ENCODE results near the gene POLD3. TPM values are rescaled to one million over a fixed set of nuclear protein-coding genes. Genes with fewer than 3 reads are reported as not detected.

The POLD3 gene
- total and polyA plus RNA-seq, 10 of the 15 experiments (the other 5 are each of a cell fraction or from before 2014, with no cell fraction given), result 23.8 to 63.7 (median 38.7) TPM

GRCh38 chr11:74639533-74639932 is 47.2 kb downstream of the POLD3 start (continued):
- no peak for TF ChIP-seq ZBTB40 (IDR thresholded peaks at IDR 0.05; ENCODE audit: borderline replicate concordance)

DNA sequence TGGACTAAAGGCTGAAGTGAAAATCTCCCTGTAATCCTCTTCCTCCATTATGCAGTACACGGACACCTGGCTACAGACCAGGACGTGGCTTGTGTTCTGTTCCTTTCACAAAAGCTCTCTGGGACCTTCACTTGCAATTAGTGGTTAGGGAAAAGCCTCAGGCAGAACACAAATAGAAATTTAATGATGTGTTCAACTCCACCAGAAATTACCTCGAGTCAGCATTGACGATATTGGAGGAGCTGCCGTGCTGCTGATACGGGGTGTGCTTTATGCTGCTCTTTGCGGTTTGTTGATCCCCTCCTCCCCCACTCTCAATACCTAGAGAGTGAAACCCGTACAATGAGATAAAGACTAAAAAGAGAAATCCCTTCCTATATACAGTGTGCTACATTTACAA is 48.9 kb downstream of the POLD3 start:
- no peak overlapping the region for H3K27ac ChIP-seq (ENCODE audit: control insufficient read depth, insufficient read depth)
- in situ Hi-C loops (cut with MboI), result no loop called here
- H3K36me3 ChIP-seq (ENCODE audit: control insufficient read depth in 2 of 2, insufficient read depth in 2 of 2, low read length in 1 of 2), result peaks cover 0 to 20% of the 10 kb centered on the region in 2 experiments; a peak in 3 of 4 replicates
- DNase-seq (ENCODE audit: low read depth, low spot score) (no peak), FAIRE-seq (no peak), ATAC-seq (no peak)
- RAD21 ChIA-PET (ENCODE audit: unreplicated experiment), result no interaction called here
- POLR2A ChIA-PET, result no interaction called here
- no peaks in the 10 kb centered on the region for H4K20me1 ChIP-seq (ENCODE audit: control insufficient read depth, insufficient read depth)
- H3K79me2 ChIP-seq (ENCODE audit: control insufficient read depth, insufficient read depth, low read length), result no peaks in the 10 kb centered on the region
- no peaks in the 10 kb centered on the region for H3K27me3 ChIP-seq (replicated peaks in 1 of 2; ENCODE audit: control insufficient read depth in 2 of 2, insufficient read depth in 2 of 2, low read length in 1 of 2)
- H2AFZ ChIP-seq (ENCODE audit: control insufficient read depth, low read depth, low read length), result no peak overlapping the region
- H3K9ac ChIP-seq (ENCODE audit: control insufficient read depth, insufficient read depth, low read length), result no peak overlapping the region
- no peaks in the 10 kb centered on the region for H3K9me3 ChIP-seq (replicated peaks; ENCODE audit: control insufficient read depth, insufficient read depth, low read length)
- intact Hi-C loops (cut with micrococcal nuclease; ENCODE audit: unreplicated experiment), result no loop called here
- H3K4me3 ChIP-seq, result no peak overlapping the region
- CTCF ChIA-PET, result no interaction called here
- H3K4me2 ChIP-seq (ENCODE audit: control insufficient read depth, insufficient read depth), result no peak overlapping the region
- no TSS peak for BruUV-seq (replicated peaks)
- no peaks in the 10 kb centered on the region for H3K4me1 ChIP-seq (ENCODE audit: control insufficient read depth, insufficient read depth, low read length)
- SMC1A ChIA-PET (ENCODE audit: uncharacterized antibody, unreplicated experiment), result no interaction called here
- WGBS (ENCODE audit: insufficient coverage, insufficient replicate concordance, low lambda C conversion rate, missing lambda C conversion rate), result 98% methylated on average over 8 of the region's 8 CpGs
- no peak for TF ChIP-seq NFYA (IDR thresholded peaks at IDR 0.05; ENCODE audit: borderline replicate concordance, low read depth, low read length)
- TF ChIP-seq ZBTB40 (IDR thresholded peaks at IDR 0.05; ENCODE audit: borderline replicate concordance), result no peak
- TF ChIP-seq RAD21 (IDR thresholded peaks at IDR 0.05; ENCODE audit: insufficient read depth, low read depth, low read length), result no peak
- TF ChIP-seq LARP7 (IDR thresholded peaks at IDR 0.05), result no peak
- no peak for TF ChIP-seq RBBP5 (conservative IDR thresholded peaks at IDR 0.05)
- no peak for TF ChIP-seq NRF1 (conservative IDR thresholded peaks at IDR 0.05; ENCODE audit: low read depth, low read length)
- TF ChIP-seq ASH2L (IDR thresholded peaks at IDR 0.05; ENCODE audit: borderline replicate concordance, low read depth), result no peak
- TF ChIP-seq, protein P1, sequence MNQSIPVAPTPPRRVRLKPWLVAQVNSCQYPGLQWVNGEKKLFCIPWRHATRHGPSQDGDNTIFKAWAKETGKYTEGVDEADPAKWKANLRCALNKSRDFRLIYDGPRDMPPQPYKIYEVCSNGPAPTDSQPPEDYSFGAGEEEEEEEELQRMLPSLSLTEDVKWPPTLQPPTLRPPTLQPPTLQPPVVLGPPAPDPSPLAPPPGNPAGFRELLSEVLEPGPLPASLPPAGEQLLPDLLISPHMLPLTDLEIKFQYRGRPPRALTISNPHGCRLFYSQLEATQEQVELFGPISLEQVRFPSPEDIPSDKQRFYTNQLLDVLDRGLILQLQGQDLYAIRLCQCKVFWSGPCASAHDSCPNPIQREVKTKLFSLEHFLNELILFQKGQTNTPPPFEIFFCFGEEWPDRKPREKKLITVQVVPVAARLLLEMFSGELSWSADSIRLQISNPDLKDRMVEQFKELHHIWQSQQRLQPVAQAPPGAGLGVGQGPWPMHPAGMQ (IDR thresholded peaks at IDR 0.05; ENCODE audit: borderline replicate concordance), result no peak
- TF ChIP-seq ZBTB4 (CRISPR knock-in tag; IDR thresholded peaks at IDR 0.05), result no peak
